DOHH2 (cell line): ENCODE data around the gene PTGER2.

ENCODE experiments used
- CTCF ChIP-seq: fragments of 200-600 bp; sonication (generic); IDR thresholded peaks from one replicate; pipeline ENCODE4 v1.5.1; 2014; ENCODE audit warnings: antibody characterized with exemption, mild to moderate bottlenecking, low read depth, low read length; ENCODE audit not compliant: poor library complexity, severe bottlenecking
- EZH2phosphoT487 ChIP-seq: fragments of 200-600 bp; sonication (generic); IDR thresholded peaks from 2 replicates; pipeline ENCODE4 v1.6.1; 2017; ENCODE audit warnings: borderline replicate concordance, mild to moderate bottlenecking, antibody characterized with exemption, low read length, moderate library complexity, mixed read lengths

GRCh38 chr14:52267501-52268278 lies 46.4 kb upstream of the PTGER2 start, which contains the start of gene PTGDR:
- TF ChIP-seq CTCF (no peak), EZH2phosphoT487 (no peak)
